Neuron (in vitro differentiated cells): ENCODE data around the gene TSPAN15.

Experiments used
- H2AFZ ChIP-seq: one replicate; pipeline ENCODE4 v1.6.1; 2013; ENCODE audit warnings: low read depth, mild to moderate bottlenecking, inconsistent platforms, low read length, moderate library complexity
- H3K27me3 ChIP-seq: one replicate; pipeline ENCODE4 v1.6.1; 2013; ENCODE audit warnings: low read length; ENCODE audit not compliant: insufficient read depth
- H3K36me3 ChIP-seq: one replicate; pipeline ENCODE4 v1.6.1; 2013; ENCODE audit warnings: low read length; ENCODE audit not compliant: insufficient read depth
- H3K4me1 ChIP-seq: one replicate; pipeline ENCODE4 v1.6.1; 2013; ENCODE audit warnings: low read length; ENCODE audit not compliant: insufficient read depth
- H3K4me3 ChIP-seq: 2 replicates; pipeline ENCODE4 v1.5.1; 2013; ENCODE audit warnings: mild to moderate bottlenecking, low read length, moderate library complexity
- H3K9me3 ChIP-seq: one replicate; pipeline ENCODE4 v1.6.1; 2013; ENCODE audit warnings: low read length

The TSPAN15 gene

GRCh38 chr10:69421611-69422308, 29.5 kb upstream of the TSPAN15 start:
- H3K36me3 ChIP-seq, result no peaks in the 10 kb centered on the region
- H3K4me1 ChIP-seq, result no peaks in the 10 kb centered on the region
- H3K4me3 ChIP-seq, result no peak overlapping the region
- H3K27me3 ChIP-seq, result peaks cover 3% of the 10 kb centered on the region
- H2AFZ ChIP-seq, result no peak overlapping the region
- no peaks in the 10 kb centered on the region for H3K9me3 ChIP-seq

- no peak overlapping the region for H3K4me3 ChIP-seq
- no peak overlapping the region for H2AFZ ChIP-seq
- no peaks in the 10 kb centered on the region for H3K36me3 ChIP-seq
- peaks cover 3% of the 10 kb centered on the region for H3K27me3 ChIP-seq
- no peaks in the 10 kb centered on the region for H3K9me3 ChIP-seq
- H3K4me1 ChIP-seq, result no peaks in the 10 kb centered on the region
Observed at GRCh38 chr10:69422676-69423075, 28.6 kb upstream of the TSPAN15 start.

- no peak overlapping the region for H2AFZ ChIP-seq
- no peaks in the 10 kb centered on the region for H3K9me3 ChIP-seq
- H3K4me1 ChIP-seq, result no peaks in the 10 kb centered on the region
- H3K36me3 ChIP-seq, result no peaks in the 10 kb centered on the region
- H3K27me3 ChIP-seq, result peaks cover 3% of the 10 kb centered on the region
- H3K4me3 ChIP-seq, result no peak overlapping the region
Observed at GRCh38 chr10:69425041-69425440, 26.2 kb upstream of the TSPAN15 start.

GRCh38 chr10:69425511-69426298, 25.6 kb upstream of the TSPAN15 start:
- Histone ChIP-seq H3K9me3 (no peaks in the 10 kb centered on the region), H3K4me1 (no peaks in the 10 kb centered on the region), H3K36me3 (no peaks in the 10 kb centered on the region), H2AFZ (no peak overlapping the region), H3K4me3 (no peak overlapping the region), H3K27me3 (peaks cover 3% of the 10 kb centered on the region)

- Histone ChIP-seq H3K36me3 (no peaks in the 10 kb centered on the region), H3K9me3 (no peaks in the 10 kb centered on the region), H3K27me3 (peaks cover 3% of the 10 kb centered on the region), H2AFZ (no peak overlapping the region), H3K4me1 (no peaks in the 10 kb centered on the region), H3K4me3 (no peak overlapping the region)
Observed at GRCh38 chr10:69426376-69426727, 24.9 kb upstream of the TSPAN15 start.

GRCh38 chr10:69428165-69428564, 23.1 kb upstream of the TSPAN15 start:
- Histone ChIP-seq H3K9me3 (no peaks in the 10 kb centered on the region), H2AFZ (no peak overlapping the region), H3K36me3 (no peaks in the 10 kb centered on the region), H3K4me3 (no peak overlapping the region), H3K27me3 (peaks cover 6% of the 10 kb centered on the region), H3K4me1 (no peaks in the 10 kb centered on the region)

GRCh38 chr10:69434169-69434568, 17.1 kb upstream of the TSPAN15 start:
- Histone ChIP-seq H3K9me3 (no peaks in the 10 kb centered on the region), H3K4me3 (no peak overlapping the region), H3K36me3 (no peaks in the 10 kb centered on the region), H3K27me3 (peaks cover 17% of the 10 kb centered on the region), H2AFZ (no peak overlapping the region), H3K4me1 (no peaks in the 10 kb centered on the region)

- Histone ChIP-seq H3K4me3 (no peak overlapping the region), H3K4me1 (no peaks in the 10 kb centered on the region), H3K27me3 (peaks cover 17% of the 10 kb centered on the region), H2AFZ (no peak overlapping the region), H3K9me3 (no peaks in the 10 kb centered on the region), H3K36me3 (no peaks in the 10 kb centered on the region)
Observed at GRCh38 chr10:69434926-69435325, 16.3 kb upstream of the TSPAN15 start.

GRCh38 chr10:69435966-69436520, 15.2 kb upstream of the TSPAN15 start:
- Histone ChIP-seq H3K36me3 (no peaks in the 10 kb centered on the region), H2AFZ (no peak overlapping the region), H3K27me3 (peaks cover 22% of the 10 kb centered on the region), H3K4me3 (no peak overlapping the region), H3K4me1 (no peaks in the 10 kb centered on the region), H3K9me3 (no peaks in the 10 kb centered on the region)

GRCh38 chr10:69437321-69438259, 13.7 kb upstream of the TSPAN15 start:
- H3K27me3 ChIP-seq, result peaks cover 27% of the 10 kb centered on the region
- no peaks in the 10 kb centered on the region for H3K9me3 ChIP-seq
- H3K36me3 ChIP-seq, result no peaks in the 10 kb centered on the region
- H3K4me3 ChIP-seq, result no peak overlapping the region
- H3K4me1 ChIP-seq, result no peaks in the 10 kb centered on the region
- H2AFZ ChIP-seq, result no peak overlapping the region

- H3K9me3 ChIP-seq, result no peaks in the 10 kb centered on the region
- H2AFZ ChIP-seq, result no peak overlapping the region
- H3K4me1 ChIP-seq, result no peaks in the 10 kb centered on the region
- H3K27me3 ChIP-seq, result peaks cover 27% of the 10 kb centered on the region
- no peaks in the 10 kb centered on the region for H3K36me3 ChIP-seq
- H3K4me3 ChIP-seq, result no peak overlapping the region
Observed at GRCh38 chr10:69438536-69439349, 12.5 kb upstream of the TSPAN15 start.

- no peaks in the 10 kb centered on the region for H3K4me1 ChIP-seq
- no peak overlapping the region for H2AFZ ChIP-seq
- H3K4me3 ChIP-seq, result no peak overlapping the region
- no peaks in the 10 kb centered on the region for H3K9me3 ChIP-seq
- H3K27me3 ChIP-seq, result peaks cover 25% of the 10 kb centered on the region
- H3K36me3 ChIP-seq, result no peaks in the 10 kb centered on the region
Observed at GRCh38 chr10:69439350-69439739, 11.9 kb upstream of the TSPAN15 start.
